ENCODE measurements around the gene MED29. TPM values are rescaled to one million over a fixed set of nuclear protein-coding genes. Genes with fewer than 3 reads are reported as not detected.

The MED29 gene
- total RNA-seq, 1 donor from 2014 or later: 14.2 TPM

DNA sequence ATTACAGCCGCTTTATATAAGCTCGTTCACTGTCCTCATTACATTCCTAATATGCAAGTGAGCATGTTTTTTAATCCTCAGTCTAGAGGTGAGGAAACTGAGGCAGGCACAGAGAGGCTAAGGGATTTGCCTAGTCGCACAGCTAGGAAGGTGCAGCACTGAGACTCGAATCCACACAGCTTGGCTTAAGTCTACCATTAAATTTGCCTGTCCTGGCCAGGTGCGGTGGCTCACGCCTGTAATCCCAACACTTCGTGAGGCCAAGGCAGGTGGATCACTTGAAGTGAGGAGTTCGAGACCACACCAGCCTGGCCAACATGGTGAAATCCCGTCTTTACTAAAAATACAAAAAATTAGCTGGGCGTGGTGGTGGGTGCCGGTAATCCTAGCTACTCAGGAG lies 36.5 kb downstream of the MED29 start:
- no peak for DNase-seq (ENCODE audit: low read depth, low spot score)

DNA sequence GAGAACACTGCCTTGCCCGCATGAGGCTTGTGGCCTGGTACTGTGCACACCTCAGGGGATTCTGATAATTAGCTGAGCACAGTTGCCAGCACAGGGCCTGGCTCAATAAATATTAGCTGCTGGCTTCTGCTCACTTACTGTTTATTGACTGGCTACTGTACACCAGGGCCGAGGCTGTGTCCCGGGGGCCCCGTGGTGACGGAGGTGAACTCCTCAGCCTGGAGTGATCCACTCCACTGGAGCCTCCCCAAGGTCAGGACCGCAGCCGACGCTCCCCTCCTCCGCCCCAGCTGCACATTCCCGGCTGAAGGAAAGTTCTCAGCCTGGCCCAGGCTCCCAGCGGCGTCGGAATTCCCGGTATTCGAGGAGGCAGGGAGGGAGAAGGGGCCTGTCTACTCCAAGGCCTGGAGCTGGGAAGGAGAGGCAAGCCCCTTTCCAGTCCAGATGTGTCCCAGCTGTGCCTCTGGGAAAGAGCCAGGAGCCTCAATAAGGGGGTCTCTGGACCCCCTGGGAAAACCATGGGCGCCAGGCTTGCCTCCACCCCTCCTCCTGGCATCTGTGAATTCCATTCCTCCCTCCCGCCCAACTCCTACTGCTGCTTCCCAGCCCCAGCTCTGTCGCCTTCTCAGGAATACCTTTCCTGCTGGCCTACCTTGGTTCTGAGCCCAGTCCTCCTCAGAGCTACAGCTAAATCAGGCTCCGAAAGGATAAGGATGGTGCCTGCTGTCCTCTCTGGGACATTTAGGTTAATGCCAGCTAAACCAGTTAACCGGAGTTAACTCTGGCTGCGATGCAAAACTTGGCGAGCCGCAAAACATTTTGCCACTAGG lies 37.3 kb downstream of the MED29 start:
- DNase-seq (ENCODE audit: low read depth, low spot score): no peak

DNA sequence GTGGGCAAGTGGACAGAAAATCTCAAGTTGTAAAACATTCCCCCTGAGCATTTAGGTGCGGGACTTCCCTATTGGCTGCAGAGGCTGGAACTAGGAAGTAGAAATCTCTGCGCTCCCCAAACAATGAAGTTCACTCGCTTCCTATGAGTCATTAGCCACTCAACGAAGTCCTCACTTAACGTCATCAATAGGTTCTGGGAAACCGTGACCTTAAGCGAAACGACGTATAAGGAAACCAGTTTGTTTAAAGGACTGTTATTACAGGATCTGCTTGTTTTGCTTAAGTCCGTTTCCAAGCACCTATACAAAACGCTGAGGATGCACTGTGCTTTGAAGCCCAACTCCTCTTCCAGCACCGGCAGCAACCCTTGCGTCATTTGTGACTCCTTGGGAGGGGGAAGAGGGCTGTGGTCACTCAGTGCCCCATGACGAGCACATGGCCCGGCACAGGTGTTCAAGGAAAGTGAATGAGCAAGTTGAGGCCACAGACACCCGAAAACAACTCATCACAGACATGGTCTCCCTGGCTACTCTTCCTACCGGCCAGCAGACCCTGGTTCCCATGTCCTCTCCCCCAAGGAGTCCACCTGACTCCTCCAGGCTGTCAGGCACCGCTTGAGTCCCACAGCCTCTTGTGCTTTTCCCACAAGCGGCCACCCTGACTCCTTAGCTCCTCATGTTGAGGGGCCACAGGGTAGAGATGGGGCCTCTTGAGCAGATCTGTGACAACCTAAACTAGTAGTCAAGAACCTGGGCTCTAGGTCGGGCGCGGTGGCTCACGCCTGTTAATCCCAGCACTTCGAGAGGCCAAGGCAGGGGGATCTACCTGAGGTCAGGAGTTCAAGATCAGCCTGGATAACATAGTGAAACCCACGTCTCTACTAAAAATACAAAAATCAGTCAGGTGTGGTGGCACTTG lies 39.8 kb downstream of the MED29 start:
- DNase-seq (ENCODE audit: low read depth, low spot score): peak; percentile 100

DNA sequence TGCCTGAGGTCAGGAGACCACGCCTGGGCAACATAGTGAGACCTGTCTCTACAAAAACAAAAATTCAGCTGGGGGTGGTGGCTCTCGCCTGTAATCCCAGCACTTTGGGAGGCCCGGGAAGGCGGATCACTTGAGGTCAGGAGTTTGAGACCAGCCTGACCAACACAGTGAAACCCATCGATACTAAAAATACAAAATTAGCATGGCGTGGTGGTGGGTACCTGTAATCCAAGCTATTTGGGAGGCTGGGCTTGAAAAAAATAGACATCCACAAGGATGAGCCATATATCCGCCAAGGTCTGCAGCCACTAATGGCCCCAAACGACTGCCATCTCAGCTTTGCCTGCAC lies 41.5 kb downstream of the MED29 start:
- no peak for DNase-seq (ENCODE audit: low read depth, low spot score)

DNA sequence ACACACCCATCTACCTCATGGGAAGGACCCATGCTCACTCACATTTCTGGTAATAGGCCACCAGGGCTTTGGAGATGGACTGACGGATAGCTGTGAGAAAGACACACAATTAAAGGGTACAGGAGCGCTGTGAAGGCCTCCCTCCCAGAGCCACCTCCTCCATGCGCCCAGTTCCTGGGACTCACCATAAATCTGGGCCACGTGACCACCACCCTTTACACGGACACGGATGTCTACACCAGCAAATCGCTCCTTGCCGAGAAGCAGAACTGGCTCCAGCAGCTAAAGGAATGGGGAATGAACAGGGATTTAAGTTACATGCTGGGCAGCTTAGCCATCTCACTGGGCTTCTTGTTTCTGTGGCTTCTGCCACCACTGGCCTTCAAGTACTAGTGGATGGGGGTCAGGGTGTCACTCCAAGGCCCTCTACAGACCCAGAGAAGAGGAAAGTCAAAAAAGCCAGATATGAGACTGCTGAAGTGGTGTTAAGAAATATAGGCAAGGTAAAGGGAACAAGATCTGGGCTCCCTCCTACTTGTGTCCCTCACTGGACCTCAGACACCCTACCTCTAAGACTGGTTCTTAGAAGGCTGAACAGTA lies 42.4 kb downstream of the MED29 start:
- no peak for DNase-seq (ENCODE audit: low read depth, low spot score)

DNA sequence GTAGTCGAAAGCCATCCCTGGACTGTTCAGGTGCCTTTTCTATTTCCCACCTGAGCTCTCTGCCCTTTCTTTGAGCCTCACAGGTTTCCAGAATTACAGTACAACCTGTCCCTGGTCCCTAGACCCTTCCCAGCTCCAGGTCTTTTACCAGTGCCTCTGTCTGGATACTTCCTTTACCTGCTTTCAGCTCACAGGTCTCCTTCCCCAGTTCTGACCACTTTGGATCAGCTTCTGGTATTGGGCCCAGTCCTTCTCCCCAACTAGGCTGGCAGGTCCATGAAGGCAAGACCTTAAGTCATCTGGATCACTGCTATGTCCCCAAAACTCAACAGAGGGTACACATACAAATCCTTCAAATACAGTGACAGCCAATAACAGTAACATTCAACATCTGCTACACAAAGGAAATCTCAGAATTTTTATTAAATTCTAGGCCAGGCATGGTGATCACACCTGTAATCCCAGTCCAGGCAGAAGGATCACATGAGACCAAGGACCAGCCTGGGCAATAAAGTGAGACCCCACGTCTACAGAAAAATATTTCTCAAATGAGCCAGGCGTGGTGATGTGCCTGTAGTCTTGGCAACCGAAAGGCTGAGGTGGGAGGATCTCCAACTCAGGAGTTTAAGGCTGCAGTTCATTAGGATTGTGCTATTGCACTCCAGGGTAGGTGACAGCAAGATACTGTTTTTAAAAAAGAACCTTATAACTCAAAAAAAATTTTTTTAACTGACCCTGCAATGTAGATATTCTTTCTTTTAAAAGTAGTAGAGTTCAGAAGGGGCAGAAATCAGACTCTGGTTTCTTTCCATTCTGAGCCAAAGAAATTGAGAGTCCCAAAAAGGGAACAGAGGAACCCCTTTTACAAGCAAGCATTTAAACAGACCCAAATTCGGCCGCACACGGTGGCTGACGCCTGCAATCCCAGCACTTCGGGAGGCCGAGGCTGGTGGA lies 43.2 kb downstream of the MED29 start:
- DNase-seq (ENCODE audit: low read depth, low spot score): no peak

DNA sequence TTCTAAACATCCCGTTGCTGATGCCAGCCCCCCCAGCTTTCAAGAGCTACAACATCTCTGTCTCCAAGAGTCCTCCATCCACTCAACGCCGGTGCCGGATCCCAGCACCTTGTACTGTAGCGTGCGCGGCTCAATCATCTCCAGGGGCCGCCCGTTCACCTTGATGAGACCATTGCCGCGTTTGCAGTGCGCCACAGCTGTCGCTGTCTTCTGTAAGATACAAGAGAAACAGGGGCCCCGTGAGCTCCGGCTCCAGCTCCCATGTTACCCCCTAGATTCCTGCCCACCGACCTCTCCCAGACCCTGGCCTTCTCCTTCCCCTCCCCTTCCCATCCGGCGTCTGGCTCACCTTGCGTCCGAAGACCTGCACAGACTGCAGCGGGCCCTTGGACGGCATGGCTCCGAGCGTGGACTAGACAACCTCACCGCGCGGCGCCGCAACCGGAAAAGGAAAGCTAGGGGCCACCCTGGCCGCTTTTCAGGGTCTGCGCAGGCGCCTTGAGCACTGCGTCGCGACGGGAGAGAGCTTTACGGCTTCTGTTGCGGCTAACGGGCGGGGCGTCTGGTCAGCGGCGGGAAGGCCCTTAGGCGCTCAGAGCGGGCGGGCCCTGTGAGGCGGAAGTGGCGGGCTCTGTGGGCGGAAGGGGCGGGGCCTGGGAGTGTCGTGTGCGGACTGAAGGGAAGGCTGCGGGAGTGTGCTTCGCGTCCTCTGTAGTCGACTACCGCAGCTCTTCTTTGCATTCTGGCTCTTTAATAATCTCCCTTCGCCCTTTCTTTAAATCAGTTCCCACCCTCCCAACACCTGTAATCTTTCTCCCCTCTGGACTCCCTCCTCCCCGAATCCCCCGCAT lies 44.5 kb downstream of the MED29 start, which contains the start of gene RPS16:
RPS16 (minus strand) TSS at position 451 of the 851 bp plus-strand sequence; CDS start at position 397, 54 bp downstream.
- DNase-seq (ENCODE audit: low read depth, low spot score): peak; percentile 90

DNA sequence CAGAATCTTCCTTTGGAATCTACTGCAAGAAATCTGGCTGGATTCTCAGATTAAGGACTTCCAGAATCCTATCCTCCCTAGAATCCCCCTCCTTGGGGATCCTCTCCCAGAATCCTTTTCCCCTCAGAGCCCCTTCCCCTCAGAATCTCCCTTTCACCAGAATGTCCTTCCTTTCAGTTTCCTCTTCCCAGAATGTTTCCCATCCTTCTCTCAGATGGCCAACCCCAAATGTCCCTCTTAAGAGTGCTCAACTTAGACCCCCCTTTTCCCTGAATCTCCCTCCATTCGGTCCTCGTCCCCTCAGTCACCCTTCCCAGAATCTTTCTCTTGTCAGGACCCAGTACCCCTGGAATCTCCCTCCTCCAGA lies 45.2 kb downstream of the MED29 start:
- no peak for DNase-seq (ENCODE audit: low read depth, low spot score)

DNA sequence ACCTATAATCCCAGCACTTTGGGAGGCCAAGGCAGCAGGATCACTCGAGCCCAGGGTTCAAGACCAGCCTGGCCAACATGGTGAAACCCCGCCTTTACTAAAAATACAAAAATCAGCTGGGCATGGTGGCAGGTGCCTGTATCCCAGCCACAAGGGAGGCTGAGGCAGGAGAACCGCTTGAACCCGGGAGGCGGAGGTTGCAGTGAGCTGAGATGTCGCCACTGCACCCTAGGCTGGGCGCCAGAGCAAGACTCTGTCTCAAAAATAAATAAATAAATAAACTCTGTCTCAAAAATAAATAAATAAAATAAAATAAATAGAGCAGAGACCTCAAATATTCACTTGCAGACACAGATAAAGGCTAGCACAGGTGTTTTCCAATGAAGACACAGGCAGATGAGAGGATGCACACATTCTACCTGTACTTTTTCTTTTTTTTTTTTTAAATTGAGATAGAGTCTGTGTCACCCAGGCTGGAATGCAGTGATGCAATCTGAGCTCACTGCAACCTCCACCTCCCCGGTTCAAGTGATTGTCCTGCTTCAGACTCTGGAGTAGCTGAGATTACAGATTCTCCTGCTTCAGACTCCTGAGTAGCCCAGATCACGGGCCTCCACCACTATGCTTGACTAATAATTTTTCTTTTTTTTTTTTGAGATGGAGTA lies 47.2 kb downstream of the MED29 start:
- no peak for DNase-seq (ENCODE audit: low read depth, low spot score)

DNA sequence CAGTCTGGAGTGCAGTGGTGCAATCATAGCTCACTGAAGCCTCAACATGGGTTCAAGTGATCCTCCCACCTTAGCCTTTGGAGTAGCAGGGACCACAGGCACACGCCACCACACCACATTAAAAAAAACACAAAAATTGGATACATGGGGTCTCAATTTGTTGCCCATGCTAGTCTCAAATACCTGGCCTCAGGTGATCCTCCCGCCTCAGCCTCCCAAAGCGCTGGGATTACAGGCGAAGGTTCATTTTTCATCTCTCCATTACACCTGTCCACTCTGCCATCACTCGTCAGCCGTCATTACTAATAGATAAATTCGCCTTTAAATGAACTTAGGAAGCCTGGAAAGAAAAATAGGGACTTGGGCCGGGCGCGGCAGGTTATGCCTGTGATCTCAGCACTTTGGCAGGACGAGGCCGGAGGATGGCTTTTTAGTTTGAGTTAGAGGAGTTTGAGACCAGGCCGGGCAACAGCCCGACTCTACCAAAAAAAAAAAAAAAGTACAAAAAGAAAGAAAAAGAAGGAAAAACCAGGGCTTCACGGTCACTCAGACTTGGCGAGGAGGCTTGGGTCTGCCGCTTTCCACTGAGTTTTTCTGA lies 53.5 kb downstream of the MED29 start:
- no peak for DNase-seq (ENCODE audit: low read depth, low spot score)

DNA sequence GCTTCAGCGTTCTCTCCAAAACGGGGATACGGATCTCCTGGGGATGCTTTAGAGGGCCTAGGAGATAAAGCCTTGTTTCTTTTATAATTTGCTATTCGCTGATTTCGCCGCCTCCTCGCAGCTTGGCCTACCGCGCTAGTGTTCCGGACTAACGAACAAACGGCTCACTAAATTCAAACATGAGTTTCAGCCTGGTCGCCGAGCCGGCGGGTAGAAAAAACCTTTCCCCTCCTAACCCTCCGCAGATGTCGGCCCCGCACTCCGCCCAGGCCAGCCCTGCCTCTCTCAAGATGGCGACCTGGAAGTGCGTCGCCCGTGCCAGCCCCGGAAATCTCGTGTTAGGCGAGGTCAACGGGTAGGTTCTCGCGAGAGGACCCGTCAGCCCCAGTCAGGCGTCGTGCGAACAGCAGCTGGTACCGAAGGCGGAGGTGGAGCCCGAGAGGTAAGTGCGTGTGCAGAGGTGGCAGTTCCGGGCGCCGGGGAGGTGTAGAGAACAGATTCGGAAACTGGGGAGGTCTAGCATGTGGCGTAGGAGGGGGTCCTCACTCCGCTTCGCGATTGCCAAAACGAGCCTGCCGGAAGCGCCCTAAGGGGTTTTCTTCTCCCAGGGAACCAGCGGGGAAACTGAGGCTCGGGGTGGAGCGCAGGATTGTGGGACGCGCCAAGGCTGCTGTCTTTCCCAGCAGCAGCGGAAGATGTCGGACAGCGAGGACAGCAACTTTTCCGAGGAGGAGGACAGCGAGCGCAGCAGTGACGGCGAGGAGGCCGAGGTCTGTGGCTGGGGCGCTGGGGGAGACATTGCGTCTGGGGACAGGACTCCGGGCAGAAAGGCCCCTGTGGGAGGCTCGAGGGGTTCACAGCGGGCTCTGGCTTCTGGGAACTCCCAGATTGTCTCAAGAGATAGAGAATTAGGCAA lies 54.3 kb downstream of the MED29 start, which contains the start of gene SUPT5H:
SUPT5H (plus strand) TSS at position 387 of the 916 bp plus-strand sequence; CDS start at position 696, 309 bp downstream.
- peak; percentile 91 for DNase-seq (ENCODE audit: low read depth, low spot score)

DNA sequence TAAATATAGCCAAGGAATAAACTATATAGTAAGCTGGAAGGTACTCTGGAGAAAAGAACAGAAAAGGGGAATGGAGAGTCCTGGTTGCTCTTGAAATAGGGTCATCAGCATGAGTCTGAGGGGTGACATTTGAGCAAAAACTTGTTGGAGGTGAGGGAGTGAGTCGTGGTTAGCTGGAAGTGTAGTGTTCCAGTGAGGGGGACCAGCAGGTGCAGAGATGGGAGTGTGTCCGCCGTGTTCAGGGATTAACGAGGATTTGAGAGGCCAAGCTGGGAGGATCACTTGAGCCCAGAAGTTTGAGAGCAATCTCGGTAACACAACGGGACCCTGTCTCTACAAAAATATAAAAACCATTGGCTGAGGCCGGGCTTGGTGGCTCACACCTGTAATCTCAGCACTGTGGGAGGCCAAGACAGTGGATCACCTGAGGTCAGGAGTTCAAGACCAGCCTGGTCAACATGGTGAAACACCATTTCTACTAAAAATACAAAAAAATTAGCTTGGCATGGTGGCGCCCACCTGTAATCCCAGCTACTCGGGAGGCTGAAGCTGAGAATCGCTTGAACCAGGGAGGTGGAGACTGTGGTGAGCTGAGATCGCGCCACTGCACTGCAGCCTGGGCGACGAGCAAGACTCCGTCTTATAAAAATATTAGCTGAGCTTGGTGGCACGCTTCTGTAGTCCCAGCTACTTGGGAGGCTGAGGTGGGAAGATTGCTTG lies 55.3 kb downstream of the MED29 start:
- no peak for DNase-seq (ENCODE audit: low read depth, low spot score)

DNA sequence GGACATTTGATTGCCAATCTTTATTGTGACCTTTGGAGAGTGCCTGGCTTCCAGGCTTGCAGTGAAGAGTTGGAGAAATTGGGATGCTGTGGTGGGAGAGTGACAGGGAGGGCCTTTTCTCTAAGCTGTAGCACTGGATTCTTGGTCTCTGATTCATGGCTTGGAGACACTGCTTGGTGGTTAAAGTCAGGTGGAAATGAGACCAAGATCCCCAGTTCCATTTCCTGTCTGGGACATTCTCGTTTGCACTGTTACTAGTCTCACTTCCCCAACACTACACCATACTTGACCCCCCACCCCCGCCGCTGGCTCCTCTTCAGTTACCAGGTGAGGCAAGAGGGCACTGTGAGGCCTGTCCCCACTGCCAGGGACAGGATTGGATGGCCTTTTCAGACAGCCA lies 57.1 kb downstream of the MED29 start:
- DNase-seq (ENCODE audit: low read depth, low spot score): no peak

DNA sequence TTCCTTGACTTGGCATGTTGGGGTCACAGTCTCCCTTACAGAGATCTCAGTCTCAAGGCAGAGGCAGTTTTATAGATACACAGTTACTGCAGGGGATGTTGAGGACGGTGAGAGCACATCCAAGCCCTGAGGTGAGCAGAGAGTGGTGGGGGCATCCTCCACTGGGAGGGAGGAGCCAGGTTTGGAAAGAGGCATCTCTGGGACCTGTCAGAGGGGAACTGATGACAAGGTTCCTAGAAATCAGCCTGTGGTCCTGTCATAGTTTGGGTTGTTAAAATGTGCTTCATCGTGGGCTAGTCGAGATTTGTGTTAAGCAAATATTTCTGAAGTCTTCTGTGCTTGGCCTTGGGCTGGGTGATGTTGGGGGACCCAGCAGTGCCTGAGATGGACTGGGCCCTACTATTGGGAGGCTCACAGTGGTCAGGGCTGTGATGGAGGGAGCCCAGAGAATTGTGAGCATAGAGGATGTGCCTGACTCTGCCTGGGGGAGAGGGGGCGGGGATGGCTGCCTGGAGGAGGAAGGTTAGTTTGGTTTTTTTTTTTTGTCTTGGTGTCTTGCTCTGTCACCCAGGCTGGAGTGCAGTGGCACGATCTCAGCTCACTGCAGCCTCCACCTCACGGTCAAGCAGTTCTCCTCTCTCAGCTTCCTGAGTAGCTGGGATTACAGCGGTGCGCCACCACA lies 58.1 kb downstream of the MED29 start:
- no peak for DNase-seq (ENCODE audit: low read depth, low spot score)
